IPS DF 4.7 (cell line): Measurements from ENCODE around the gene USP21.
A peak's percentile ranks its signal among the peaks of the same experiment; 100 is the strongest.
"Not testable (repeated sequence)": the region's sequence is repeated elsewhere in the genome, so short reads cannot be mapped to it uniquely, and the experiment has no call there.

ENCODE experiments used
- DNase-seq: peaks from one replicate; pipeline ENCODE4 v3.0.0-alpha.2; 2013; ENCODE audit warnings: low spot score; ENCODE audit errors: extremely low read depth

Gene USP21

GRCh38 chr1:161159087-161159912, at the start of gene USP21:
Gene USP21, plus strand, starts transcription at chr1:161159500. Its CDS starts 1,141 bp downstream, at chr1:161160641.
- no peak for DNase-seq

DNA sequence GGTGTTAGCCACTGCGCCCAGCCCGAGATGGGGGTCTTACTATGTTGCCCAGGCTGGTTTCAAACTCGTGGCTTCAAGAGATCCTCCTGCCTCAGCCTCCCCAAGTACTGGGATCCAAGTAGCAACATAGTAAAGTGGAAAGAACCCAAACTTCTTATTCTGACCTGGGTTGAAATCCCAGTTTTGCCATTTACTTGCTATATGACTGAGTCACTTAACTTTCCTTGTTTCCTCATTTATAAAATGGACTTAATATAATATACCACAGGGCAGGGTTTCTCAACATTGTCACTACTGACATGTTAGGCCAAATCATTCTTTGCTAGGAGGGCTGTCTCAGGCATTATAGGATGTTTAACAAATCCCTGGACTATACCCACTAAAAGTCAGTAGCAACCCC, 48.2 kb upstream of the USP21 start:
- DNase-seq: no peak

GRCh38 chr1:161111527-161111926, 47.8 kb upstream of the USP21 start:
- DNase-seq: no peak

DNA sequence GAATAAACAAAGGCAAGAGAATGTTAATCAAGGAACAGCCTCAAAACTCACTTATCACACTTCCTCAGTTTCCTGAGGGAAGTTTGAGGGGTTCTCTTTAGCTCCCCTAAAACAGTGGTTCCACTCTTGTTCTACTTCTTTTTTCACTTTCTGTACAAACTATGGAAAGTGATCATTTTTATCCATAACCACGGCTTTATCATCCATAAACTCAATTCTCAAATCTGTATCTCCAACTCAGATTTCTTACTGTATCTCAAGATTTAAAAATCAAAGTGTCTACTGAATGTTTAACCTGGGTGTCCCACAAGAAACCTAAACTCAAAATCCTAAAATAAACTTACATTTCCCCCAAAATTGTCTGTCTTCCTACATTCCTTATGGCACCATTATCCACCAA, 45.4 kb upstream of the USP21 start:
- DNase-seq: no peak

- DNase-seq: no peak
These were observed 44.7 kb upstream of the USP21 start for GRCh38 chr1:161114556-161114955.

DNA sequence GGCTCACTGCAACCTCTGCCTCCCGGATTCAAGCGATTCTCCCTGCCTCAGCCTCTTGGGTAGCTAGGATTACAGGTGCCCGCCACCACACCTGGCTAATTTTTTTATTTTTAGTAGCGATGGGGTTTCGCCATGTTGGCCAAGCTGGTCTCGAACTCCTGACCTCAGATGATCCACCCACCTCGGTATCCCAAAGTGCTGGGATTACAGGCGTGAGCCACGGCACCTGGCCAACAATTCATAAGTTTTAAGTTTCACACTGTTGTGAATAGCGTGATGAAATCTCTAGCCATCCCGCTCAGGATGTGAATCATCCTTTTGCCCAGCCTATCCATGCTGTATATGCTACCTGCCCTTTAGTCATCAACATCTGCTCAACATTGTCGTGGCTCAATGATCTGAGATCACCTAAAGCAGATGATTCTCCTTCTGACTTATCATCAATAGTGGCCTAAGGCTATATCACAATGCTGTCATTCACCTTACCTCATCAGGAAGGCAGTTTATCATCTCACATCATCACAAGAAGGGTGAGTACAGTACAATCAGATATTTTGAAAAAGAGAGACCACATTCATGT, 44.1 kb upstream of the USP21 start:
- no peak for DNase-seq

GRCh38 chr1:161115961-161116360, 43.3 kb upstream of the USP21 start:
- DNase-seq: not testable (repeated sequence)

GRCh38 chr1:161117759-161118581, 41.3 kb upstream of the USP21 start, which contains the start of the genes NIT1 and PFDN2:
Gene NIT1, plus strand, starts transcription at chr1:161118105. Its CDS starts 72 bp downstream, at chr1:161118177.
Gene PFDN2, minus strand, starts transcription at chr1:161118037. Its CDS starts 11 bp downstream, at chr1:161118026.
- DNase-seq: peak; percentile 49

DNA sequence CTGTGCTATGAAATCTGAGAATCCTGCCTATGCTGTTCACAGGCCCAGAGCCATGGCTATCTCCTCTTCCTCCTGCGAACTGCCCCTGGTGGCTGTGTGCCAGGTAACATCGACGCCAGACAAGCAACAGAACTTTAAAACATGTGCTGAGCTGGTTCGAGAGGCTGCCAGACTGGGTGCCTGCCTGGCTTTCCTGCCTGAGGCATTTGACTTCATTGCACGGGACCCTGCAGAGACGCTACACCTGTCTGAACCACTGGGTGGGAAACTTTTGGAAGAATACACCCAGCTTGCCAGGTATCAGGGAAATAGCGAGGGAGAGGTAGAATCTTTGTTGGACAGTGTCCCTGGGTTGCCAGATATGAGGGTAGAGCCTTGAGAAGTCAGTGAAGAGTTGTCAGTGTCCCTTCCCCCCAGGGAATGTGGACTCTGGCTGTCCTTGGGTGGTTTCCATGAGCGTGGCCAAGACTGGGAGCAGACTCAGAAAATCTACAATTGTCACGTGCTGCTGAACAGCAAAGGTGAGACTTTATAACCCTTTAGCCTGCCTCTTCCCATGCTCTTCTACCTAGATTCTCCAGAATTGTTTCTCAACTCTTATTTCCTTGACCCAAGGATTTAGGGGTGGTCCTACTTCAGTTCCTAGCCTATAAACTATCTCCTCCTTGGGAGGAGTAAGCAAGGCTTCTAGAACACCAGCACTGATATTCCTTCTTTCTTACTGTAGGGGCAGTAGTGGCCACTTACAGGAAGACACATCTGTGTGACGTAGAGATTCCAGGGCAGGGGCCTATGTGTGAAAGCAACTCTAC, 40.0 kb upstream of the USP21 start:
- no peak for DNase-seq

DNA sequence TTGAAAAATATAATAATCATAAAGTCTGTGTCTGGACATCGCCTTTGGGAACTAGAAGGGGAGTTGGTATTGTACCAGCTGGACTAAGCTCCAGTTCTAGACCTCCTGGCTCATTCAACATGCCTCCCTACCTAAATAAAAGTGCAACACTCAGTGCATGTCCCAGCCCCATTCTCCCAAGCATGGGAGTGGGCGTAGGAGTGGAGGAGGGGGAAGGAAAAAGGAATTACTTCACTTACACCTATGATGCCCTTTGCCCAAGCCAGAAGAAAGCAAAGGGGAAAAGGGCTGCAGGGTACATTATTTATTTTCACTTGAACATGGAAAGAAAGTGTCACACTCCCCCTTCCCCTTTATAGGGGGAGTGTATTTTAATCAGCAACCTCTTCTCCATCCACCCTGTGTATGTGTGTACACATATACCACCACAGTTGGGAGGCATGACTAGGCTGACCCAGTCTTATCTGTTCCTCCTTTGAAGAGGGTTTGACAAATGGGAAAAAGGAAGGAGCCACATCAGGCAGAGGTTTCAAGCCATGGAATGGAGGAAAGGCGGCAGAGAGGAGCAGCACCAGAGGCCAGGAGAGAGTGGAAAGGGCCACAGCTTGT, 38.2 kb upstream of the USP21 start:
- DNase-seq: no peak

DNA sequence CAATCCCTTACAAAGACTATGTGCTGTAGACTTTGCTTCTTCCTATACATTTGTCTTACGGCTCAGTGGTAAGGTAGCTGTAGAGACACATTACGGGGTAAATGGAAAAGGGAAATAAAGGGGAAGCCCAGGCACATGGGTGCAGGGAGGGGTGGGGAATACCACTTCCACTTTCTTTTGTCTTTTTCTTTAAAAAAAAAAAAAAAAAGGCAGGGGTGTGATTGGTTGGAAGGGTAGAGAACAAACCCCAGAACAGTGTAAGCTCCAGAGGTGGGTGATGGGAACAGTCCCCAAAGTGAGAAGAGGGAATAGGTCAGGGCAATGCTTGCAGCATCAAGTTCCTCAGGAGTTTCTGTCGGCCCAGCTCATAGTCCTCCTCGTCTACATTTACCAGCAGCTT, 37.5 kb upstream of the USP21 start:
- no peak for DNase-seq

DNA sequence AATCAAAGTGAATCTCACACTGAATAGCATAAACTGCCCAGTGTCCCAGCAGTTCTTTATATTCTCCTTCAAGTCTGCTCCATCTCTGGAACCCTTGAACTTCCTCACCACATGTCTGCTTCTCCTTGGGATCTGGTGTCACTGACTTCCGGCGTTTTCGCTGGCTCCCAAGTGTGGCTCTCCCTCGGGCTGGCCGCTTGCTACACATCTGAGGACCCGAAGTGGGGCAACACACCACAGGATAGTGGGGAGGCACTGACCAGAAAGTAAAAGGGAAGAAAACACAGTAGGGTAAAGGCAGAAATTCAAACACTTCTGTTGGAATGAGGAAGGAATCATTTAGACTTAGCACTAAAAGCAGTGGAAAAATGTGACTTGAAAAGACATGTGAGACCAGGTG, 36.3 kb upstream of the USP21 start:
- DNase-seq: no peak

- DNase-seq: no peak
These were observed 31.7 kb upstream of the USP21 start for GRCh38 chr1:161127649-161128048.

DNA sequence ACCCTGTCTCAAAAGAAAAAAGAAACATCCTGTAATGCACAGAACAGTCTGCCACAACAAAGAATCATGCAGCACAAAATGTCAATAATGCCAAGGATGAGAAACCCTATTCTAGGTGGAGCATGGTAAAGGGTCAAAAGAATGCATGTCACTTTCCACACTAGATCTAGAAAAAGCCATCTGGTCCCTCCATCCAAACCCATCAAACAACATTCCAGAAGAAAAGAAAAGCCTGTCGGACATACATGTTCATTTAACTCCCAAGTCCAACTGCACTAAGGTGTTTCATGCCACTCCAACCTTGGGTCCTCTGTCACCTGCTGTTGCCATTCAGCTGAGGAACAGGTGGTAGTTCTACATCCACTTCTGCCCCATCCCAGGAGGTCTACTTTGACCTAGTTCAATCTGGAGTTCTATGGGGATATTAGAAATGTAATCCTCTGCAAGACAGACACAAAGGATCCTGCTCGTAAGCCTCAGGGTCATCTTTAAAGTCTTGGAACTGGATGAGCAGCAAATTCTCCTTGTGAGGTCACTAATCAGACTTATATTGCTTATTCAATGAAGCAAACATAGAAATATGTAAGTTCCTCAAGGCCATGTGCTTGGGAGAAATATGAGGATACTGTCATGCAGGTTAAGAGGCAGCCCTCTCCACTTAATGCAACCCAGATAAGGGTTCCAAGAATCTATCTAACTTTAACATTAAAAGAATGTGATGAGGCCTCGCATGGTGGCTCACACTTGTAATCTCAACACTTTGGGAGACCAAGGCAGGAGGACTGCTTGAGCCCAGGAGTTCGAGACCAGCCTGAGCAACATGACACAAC, 30.5 kb upstream of the USP21 start:
- no peak for DNase-seq

DNA sequence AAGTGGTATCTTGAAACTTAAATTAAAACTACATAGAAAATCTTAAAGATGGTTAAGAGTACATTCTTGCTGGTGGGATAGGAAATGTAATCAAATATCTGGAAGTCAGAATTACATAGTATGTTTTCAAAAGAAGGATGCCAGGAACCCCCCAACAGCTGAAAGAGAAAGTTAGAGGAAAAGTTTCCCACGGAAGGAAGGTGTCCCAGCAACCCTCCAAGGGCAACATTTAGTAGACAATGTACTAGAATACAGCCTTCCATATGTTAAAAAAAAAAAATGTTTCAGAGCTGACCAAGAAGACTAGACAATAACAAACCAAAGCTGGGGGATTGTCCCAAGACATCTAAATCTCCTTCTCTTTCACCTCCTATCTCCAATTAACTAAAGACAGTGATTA, 29.0 kb upstream of the USP21 start:
- DNase-seq: no peak

DNA sequence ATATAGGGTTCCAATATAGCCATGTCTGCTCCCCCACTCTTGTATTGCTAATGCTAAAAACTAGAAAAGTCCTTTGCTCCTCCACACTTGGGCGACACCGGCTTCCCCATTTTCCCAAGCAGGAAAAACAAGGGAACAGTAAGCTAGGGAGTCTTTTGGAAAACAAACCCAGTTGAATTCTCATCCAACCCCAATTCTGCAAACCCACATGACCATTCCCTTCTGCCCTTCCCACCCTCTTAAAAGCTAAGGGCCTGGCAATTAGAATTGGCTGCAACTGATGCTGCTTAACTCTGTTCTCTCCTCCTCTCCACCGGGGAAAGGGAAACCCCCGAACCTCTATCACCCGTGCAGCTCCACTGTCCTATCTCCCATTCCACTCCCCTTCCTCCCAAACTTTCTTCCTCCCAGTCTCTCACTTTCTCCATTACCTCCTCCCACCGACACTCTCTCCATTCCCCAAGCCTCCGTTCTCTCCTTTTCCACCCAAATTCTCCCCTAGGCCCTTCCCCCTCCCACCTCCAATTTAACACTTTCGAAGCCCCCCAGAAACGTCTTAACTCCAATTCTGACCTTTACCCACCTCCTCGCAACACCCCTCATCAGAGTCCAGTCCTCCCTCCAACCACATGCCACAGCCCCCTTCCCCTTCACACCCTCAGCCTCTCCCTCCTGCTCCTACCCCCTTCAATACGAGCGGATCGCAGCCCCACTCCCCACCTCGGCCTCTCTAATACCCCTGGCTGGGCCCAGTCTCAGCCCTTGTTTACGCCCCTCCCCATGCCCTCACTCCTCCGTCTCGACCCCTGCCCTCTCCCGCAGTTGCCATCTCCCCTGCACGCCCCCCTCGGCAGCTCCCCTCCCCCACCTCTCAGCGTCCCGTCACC, 27.5 kb upstream of the USP21 start:
- no peak for DNase-seq

DNA sequence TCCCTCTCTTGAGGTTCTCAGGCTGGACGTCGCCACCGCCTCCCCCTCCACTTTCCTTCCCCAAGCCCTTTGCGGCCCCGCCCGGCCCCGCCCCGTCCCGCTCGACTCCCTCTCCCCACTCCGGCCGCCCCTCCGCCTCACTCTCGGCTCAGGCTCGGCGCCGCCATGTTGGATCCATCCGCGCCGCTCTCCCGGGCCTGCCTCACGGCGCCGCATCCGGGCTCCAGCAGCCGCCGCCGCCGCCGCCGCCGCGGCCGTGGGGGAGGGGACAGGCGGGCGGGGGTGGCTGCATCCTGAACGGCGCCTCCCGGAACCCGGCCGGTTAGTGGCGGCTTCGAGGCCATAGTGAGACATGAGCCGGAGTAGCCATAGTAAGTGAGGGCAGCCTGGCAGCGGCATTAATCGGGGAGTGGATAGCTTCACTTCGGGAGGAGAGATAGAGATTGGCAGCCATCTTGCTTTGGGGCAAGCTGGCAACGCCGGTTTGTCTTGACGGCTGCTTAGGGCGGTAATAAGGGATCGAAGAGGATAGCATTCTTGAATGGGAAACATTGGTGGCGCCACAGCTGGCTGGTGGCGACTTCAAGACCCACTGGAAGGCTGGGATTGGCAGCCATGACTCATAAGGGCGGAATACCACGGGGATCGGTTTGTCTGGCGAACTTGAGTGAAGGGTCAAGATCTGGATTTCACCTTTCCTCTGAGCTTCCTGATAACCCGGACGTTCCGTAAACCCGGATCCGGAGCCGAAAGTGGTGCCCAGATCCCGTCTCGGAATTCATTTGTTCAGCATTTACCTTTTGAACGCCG, 26.7 kb upstream of the USP21 start, which contains the start of gene DEDD:
Gene DEDD (minus strand): TSS at position 258 of the 810 bp plus-strand sequence. CDS start 8,205 bp downstream, outside the sequence.
- peak; percentile 89 for DNase-seq

GRCh38 chr1:161133220-161133740, 26.0 kb upstream of the USP21 start:
- no peak for DNase-seq
